ENCODE measurements around the gene PCDHGA10.
"Not testable (repeated sequence)": the region's sequence is repeated elsewhere in the genome, so short reads cannot be mapped to it uniquely, and the experiment has no call there.

Gene PCDHGA10

DNA sequence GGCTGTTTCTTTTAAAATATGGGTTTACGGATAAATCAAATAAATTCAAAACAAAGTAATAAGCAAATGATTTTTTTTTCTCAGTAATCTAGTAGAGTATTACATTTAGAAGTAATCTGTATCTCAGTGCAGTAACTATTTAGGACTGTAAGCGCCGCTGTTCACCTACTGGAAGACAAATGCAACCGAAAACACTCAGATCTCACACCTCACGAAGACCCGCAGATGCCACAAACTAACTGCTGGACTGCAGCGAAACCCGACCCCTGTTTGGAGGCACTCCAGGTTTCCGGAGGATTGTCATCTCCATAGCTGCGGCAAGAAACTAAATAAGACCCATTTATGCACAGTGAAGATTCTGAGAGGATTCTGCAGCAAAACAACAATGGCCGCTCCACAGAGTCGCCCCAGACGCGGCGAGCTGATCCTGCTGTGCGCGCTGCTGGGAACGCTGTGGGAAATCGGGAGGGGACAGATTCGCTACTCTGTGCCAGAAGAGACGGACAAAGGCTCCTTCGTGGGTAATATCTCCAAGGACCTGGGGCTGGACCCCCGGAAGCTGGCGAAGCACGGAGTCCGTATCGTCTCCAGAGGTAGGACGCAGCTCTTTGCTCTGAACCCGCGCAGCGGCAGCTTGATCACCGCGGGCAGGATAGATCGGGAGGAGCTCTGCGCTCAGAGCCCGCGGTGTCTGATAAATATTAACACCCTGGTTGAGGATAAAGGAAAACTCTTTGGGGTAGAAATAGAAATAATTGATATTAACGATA, 20.2 kb upstream of the PCDHGA10 start, which contains the start of gene PCDHGA8:
PCDHGA8 (plus strand) TSS at position 205 of the 770 bp plus-strand sequence; CDS start at position 386, 181 bp downstream.
- no peak for DNase-seq
- intact Hi-C loops (cut with DNase I): no loop called here

DNA sequence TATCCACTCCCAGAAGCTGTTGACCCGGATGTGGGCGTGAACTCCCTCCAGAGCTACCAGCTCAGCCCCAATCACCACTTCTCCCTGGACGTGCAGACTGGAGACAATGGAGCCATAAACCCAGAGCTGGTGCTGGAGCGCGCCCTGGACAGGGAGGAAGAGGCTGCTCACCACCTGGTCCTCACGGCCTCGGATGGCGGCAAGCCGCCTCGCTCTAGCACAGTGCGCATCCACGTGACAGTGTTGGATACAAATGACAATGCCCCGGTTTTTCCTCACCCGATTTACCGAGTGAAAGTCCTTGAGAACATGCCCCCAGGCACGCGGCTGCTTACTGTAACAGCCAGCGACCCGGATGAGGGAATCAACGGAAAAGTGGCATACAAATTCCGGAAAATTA, 19.5 kb upstream of the PCDHGA10 start:
- intact Hi-C loops (cut with DNase I): no loop called here
- DNase-seq: no peak

DNA sequence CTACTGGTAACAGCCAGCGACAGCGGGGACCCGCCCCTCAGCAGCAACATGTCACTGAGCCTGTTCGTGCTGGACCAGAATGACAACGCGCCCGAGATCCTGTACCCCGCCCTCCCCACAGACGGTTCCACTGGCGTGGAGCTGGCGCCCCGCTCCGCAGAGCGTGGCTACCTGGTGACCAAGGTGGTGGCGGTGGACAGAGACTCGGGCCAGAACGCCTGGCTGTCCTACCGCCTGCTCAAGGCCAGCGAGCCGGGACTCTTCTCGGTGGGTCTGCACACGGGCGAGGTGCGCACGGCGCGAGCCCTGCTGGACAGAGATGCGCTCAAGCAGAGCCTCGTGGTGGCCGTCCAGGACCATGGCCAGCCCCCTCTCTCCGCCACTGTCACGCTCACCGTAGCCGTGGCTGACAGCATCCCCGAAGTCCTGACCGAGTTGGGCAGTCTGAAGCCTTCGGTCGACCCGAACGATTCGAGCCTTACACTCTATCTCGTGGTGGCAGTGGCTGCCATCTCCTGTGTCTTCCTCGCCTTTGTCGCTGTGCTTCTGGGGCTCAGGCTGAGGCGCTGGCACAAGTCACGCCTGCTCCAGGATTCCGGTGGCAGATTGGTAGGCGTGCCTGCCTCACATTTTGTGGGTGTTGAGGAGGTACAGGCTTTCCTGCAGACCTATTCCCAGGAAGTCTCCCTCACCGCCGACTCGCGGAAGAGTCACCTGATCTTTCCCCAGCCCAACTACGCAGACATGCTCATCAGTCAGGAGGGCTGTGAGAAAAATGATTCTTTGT, 18.2 kb upstream of the PCDHGA10 start:
- DNase-seq: peak in 1 of 10 donors; percentile 66
- intact Hi-C loops (cut with DNase I): not testable (repeated sequence)

DNA sequence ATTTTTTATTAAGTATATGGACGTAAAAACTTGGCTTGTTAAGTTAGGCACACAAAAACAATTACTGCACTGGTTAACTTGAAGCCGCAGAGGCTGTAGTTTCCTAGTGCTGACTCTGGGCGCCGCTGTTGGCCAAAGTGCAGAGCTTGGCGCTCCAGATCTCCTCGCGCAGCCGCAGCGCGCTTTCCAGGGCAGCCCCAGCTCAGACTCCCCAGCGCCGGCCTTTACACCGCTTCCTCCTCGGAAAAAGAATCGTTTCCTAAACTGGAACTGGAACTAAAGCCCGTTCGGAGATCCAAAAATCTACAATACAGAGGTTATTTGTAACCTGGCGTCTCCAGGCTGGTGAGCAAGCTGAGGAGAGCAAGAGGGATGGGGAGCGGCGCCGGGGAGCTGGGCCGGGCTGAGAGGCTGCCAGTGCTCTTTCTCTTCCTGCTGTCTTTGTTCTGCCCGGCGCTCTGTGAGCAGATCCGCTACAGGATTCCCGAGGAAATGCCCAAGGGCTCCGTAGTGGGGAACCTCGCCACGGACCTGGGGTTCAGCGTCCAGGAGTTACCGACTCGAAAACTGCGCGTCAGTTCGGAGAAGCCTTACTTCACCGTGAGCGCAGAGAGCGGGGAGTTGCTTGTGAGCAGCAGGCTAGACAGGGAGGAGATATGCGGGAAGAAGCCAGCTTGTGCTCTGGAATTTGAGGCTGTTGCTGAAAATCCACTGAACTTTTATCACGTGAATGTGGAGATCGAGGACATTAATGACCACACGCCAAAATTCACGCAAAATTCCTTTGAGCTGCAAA, 14.8 kb upstream of the PCDHGA10 start, which contains the start of gene PCDHGB5:
PCDHGB5 (plus strand) TSS at position 192 of the 796 bp plus-strand sequence; CDS start at position 373, 181 bp downstream.
- intact Hi-C loops (cut with DNase I); DNase-seq: not testable (repeated sequence)

DNA sequence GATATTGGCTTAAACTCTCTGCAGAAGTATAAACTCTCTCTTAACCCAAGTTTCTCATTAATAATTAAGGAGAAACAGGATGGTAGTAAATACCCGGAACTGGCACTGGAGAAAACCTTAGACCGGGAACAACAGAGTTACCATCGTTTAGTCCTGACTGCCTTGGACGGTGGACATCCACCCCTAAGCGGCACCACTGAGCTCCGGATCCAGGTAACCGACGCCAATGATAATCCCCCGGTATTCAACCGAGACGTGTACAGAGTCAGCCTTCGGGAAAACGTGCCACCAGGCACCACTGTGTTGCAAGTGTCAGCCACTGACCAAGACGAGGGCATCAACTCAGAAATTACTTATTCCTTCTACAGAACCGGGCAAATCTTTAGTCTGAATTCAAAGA, 14.2 kb upstream of the PCDHGA10 start:
- DNase-seq: no peak

DNA sequence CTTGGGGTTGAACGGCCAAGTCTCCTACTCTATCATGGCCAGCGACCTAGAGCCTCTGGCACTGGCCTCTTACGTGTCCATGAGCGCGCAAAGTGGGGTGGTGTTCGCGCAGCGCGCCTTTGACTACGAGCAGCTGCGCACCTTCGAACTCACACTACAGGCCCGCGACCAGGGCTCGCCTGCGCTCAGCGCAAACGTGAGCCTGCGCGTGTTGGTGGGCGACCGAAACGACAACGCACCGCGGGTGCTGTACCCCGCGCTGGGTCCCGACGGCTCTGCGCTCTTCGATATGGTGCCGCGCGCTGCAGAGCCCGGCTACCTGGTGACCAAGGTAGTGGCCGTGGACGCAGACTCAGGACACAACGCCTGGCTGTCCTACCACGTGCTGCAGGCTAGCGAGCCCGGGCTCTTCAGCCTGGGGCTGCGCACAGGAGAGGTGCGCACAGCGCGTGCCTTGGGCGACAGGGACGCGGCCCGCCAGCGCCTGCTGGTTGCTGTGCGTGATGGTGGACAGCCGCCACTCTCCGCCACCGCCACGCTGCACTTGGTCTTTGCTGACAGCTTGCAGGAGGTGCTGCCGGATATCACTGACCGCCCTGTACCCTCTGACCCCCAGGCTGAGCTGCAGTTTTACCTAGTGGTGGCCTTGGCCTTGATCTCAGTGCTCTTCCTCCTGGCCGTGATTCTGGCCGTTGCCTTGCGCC, 13.1 kb upstream of the PCDHGA10 start:
- intact Hi-C loops (cut with DNase I): no loop called here
- peak in 2 of 10 donors; percentile 51 to 71 for DNase-seq

More for the DNA sequence above, 14.2 kb upstream of the PCDHGA10 start:
- intact Hi-C loops (cut with DNase I): no loop called here

DNA sequence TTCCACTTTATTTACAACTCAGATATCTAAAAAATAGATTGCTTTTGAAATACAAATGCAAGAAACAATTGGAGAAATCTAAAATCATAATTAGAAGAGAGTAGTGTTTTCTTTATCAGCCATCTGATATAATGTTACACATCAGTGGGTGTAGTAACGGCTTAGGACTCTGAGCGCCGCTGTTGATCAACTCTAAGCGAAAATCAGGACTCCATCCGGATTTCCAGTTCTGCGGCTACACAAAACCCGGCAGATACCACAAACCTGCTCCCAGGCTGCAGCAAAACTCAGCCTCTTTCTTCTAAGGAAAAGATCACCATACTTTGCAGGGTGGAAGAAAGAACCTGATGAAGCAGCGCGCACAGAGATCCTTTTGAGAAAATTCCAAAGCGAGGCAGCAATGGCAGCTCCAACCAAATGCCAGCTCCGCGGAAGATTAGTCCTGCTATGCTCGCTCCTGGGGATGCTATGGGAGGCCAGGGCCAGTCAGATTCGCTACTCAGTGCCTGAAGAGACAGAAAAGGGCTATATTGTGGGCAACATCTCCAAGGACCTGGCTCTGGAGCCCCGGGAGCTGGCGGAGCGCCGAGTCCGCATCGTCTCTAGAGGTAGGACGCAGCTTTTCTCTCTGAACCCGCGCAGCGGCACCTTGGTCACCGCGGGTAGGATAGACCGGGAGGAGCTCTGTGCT, 10.1 kb upstream of the PCDHGA10 start, which contains the start of gene PCDHGA9:
PCDHGA9 (plus strand) TSS at position 226 of the 691 bp plus-strand sequence; CDS start at position 401, 175 bp downstream.
- peak in 4 of 10 donors; percentile 22 to 72 (median 50) for DNase-seq
- intact Hi-C loops (cut with DNase I): no loop called here

DNA sequence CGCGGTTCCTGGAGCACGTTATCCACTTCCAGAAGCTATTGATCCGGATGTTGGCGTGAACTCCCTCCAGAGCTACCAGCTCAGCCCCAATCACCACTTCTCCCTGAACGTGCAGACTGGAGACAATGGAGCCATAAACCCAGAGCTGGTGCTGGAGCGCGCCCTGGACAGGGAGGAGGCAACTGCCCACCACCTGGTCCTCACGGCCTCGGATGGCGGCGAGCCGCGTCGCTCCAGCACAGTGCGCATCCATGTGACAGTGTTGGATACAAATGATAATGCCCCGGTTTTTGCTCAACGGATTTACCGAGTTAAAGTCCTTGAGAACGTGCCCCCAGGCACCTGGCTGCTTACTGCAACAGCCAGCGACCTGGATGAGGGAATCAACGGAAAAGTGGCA, 9.4 kb upstream of the PCDHGA10 start:
- peak in 1 of 10 donors; percentile 72 for DNase-seq
- intact Hi-C loops (cut with DNase I): no loop called here

DNA sequence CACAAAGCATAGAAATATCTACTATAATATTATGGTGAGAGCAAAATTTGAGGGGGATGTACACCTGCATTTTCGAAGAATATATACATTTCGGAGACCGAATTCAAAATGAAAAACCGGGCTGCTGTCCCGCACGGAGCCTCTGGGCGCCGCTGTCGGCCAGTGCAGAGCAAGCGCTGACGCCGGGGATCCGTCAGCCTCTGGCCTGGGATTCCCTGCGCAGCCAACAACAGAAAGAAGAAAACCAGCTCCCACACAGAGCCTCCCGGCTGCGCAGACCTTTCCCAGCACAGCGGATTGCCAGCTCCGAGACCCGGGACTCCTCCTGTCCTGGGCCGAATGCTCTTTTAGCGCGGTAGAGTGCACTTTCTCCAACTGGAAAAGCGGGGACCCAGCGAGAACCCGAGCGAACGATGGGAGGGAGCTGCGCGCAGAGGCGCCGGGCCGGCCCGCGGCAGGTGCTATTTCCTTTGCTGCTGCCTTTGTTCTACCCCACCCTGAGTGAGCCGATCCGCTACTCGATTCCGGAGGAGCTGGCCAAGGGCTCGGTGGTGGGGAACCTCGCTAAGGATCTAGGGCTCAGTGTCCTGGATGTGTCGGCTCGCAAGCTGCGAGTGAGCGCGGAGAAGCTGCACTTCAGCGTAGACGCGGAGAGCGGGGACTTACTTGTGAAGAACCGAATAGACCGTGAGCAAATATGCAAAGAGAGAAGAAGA, 4.8 kb upstream of the PCDHGA10 start, which contains the start of gene PCDHGB6:
PCDHGB6 (plus strand) TSS at position 232 of the 716 bp plus-strand sequence; CDS start at position 414, 182 bp downstream.
- intact Hi-C loops (cut with DNase I): not testable (repeated sequence)
- peak in 2 of 10 donors; percentile 65 to 70 for DNase-seq

DNA sequence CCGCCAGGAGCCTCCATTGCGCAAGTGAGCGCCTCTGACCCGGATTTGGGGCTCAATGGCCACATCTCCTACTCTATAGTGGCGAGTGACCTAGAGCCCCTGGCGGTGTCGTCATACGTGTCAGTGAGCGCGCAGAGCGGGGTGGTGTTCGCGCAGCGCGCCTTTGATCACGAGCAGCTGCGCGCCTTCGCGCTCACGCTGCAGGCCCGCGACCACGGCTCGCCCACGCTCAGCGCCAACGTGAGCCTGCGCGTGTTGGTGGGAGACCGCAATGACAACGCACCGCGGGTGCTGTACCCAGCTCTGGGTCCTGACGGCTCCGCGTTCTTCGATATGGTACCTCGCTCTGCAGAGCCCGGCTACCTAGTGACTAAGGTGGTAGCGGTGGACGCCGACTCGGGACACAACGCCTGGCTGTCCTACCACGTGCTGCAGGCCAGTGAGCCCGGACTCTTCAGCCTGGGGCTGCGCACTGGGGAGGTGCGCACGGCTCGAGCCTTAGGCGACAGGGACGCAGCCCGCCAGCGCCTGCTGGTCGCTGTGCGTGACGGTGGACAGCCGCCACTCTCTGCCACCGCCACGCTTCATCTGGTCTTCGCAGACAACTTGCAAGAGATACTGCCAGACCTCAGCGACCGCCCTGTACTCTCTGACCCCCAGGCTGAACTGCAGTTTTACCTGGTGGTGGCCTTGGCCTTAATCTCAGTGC, 3.0 kb upstream of the PCDHGA10 start:
- intact Hi-C loops (cut with DNase I): no loop called here
- peak in 2 of 10 donors; percentile 43 to 73 for DNase-seq

DNA sequence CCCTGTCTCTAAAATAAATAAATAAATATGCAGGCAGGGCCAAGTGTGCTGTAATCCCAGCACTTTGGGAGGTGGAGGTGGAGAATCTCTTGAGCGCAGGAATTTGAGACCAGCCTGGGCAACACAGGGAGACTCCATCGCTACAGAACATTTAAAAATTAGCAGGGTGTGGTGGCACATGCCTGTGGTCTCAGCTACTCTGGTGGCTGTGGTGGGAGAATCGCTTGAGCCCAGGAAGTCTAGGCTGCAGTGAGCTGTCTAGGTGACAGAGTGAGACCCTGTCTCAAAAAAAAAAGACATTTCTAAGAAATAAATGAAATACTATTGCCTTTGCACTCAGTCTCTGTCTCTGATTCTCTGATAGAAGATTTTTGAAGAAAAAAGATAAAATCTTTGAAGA, 1.2 kb upstream of the PCDHGA10 start:
- intact Hi-C loops (cut with DNase I): no loop called here
- DNase-seq: no peak

DNA sequence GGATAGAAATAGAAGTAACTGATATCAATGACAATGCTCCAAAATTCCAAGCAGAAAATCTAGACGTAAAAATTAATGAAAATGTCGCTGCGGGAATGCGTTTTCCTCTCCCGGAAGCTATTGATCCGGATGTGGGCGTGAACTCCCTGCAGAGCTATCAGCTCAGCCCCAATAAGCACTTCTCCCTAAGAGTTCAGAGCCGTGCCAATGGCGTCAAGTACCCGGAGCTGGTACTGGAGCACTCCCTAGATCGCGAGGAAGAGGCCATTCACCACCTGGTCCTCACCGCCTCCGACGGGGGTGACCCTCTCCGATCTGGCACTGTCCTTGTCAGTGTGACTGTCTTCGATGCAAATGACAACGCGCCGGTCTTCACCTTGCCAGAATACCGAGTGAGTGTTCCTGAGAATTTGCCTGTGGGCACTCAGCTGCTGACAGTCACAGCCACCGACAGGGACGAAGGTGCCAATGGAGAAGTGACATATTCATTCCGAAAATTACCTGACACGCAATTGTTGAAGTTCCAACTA, 818 bp downstream of the PCDHGA10 start:
- DNase-seq: peak in 2 of 10 donors; percentile 40 to 49
- intact Hi-C loops (cut with DNase I): no loop called here

DNA sequence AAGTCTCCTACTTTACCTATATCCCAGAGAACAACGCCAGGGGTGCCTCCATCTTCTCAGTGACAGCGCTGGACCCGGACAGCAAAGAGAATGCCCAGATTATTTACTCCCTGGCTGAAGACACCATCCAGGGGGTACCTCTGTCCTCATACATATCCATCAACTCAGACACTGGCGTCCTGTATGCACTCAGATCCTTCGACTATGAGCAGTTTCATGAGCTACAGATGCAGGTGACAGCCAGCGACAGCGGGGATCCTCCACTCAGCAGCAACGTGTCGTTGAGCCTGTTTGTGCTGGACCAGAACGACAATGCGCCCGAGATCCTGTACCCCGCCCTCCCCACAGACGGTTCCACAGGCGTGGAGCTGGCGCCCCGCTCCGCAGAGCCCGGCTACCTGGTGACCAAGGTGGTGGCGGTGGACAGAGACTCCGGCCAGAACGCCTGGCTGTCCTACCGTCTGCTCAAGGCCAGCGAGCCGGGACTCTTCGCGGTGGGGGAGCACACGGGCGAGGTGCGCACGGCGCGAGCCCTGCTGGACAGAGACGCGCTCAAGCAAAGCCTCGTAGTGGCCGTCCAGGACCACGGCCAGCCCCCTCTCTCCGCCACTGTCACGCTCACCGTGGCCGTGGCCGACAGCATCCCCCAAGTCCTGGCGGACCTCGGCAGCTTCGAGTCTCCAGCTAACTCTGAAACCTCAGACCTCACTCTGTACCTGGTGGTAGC, 1.9 kb downstream of the PCDHGA10 start:
- intact Hi-C loops (cut with DNase I): loop anchor here (5.0 kb wide), 1 partner anchor 108 kb away; no protein-coding TSS in a partner anchor
- peak in 1 of 10 donors; percentile 73 for DNase-seq

DNA sequence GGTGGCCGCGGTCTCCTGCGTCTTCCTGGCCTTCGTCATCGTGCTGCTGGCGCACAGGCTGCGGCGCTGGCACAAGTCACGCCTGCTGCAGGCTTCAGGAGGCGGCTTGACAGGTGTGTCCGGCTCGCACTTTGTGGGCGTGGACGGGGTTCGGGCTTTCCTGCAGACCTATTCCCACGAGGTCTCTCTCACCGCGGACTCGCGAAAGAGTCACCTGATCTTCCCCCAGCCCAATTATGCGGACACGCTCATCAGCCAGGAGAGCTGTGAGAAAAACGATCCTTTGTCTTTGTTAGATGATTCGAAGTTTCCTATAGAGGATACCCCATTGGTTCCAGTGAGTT, 2.5 kb downstream of the PCDHGA10 start:
- intact Hi-C loops (cut with DNase I): loop anchor here (5.0 kb wide), 1 partner anchor 107 kb away; no protein-coding TSS in a partner anchor
- peak in 1 of 10 donors; percentile 44 for DNase-seq

DNA sequence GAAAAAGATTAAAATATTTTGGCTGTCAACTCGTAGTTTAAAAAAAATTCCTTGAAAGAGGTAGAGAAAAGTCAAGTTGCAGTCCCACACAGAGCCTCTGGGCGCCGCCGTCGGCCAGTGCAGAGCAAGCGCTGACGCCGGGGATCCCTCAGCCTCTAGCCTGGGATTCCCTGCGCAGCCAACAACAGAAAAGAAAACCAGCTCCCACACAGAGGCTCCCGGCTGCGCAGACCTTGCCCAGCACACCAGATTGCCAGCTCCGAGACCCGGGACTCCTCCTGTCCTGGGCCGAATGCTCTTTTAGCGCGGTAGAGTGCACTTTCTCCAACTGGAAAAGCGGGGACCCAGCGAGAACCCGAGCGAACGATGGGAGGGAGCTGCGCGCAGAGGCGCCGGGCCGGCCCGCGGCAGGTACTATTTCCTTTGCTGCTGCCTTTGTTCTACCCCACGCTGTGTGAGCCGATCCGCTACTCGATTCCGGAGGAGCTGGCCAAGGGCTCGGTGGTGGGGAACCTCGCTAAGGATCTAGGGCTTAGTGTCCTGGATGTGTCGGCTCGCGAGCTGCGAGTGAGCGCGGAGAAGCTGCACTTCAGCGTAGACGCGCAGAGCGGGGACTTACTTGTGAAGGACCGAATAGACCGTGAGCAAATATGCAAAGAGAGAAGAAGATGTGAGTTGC, 4.8 kb downstream of the PCDHGA10 start, which contains the start of gene PCDHGB7:
PCDHGB7 (plus strand) TSS at position 184 of the 679 bp plus-strand sequence; CDS start at position 367, 183 bp downstream.
- peak in 7 of 10 donors; percentile 20 to 90 (median 56) for DNase-seq
- intact Hi-C loops (cut with DNase I): loop anchor here (2.0 to 5.0 kb wide), 2 partner anchors 105 to 141 kb away; no protein-coding TSS in a partner anchor

Data from posterior cingulate gyrus (tissue), 11 donors.